HG03280 (cell line): ENCODE data around the gene TTC24.
"Not testable (repeated sequence)": the region's sequence is repeated elsewhere in the genome, so short reads cannot be mapped to it uniquely, and the experiment has no call there.

ENCODE experiments used
- ATAC-seq: cut with Tn5 transposase; IDR thresholded peaks from one replicate; pipeline ENCODE4 v1.9.1; 2021; ENCODE audit warnings: mild to moderate bottlenecking, moderate library complexity; ENCODE audit not compliant: unreplicated experiment

TTC24 gene

DNA sequence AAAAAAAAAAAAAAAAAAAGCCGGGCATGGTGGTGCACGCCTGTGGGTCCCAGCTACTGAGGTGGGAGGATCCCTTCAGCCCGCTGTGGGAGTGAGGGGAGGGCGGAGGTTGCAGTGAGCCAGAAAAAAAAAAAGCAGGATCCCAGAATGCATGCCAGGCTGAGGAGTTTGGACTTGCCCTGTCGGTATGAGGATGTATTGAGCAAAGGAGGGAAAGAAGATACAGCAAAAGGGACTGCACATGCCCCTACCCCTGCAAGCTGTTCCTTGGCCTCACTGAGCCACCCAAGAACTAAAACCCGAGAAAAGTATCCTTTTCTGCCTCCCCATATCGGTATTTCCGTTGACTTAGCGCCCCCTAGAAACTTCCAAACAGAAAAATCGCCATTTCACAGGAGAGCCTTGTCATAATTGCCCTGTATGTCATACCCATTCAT lies 23.1 kb downstream of the TTC24 start:
- ATAC-seq: no peak

GRCh38 chr1:156607344-156607743 lies 27.8 kb downstream of the TTC24 start:
- not testable (repeated sequence) for ATAC-seq

- peak; percentile 76 for ATAC-seq
Measured at GRCh38 chr1:156608036-156608674, 28.6 kb downstream of the TTC24 start.

DNA sequence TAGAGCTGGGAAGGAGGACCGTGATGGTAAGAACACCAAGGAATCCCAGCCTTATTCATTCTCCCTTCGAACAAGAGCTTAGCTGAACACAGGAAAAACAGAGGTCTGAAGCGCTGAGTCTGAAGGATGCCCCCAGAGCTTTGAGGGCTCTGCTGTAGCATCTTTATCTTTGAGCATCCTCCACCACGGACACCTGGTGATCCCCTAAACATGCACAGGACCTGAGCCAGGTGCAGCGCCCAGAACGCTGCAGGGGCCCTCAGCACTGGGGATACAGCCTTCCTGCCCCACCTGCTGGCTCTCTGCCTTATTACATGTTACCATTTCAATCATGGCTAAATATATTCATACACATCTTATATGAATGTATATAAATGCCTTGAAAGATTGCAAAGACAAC lies 29.5 kb downstream of the TTC24 start:
- peak; percentile 71 for ATAC-seq

DNA sequence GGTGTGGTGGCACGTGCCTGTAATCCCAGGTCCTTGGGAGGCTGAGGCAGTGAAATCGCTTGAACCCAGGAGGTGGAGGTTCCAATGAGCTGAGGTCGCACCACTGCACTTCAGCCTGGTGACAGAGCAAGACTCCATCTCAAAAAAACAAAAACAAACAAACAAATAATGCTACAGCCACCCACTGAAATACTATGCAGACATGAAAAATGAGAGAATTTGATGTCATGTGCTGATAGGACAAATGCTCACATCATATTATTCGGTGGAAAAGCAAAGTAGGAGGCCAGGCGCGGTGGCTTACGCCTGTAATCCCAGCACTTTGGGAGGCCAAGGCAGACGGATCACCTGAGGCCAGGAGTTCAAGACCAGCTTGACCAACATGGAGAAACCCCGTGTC lies 30.5 kb downstream of the TTC24 start:
- not testable (repeated sequence) for ATAC-seq

DNA sequence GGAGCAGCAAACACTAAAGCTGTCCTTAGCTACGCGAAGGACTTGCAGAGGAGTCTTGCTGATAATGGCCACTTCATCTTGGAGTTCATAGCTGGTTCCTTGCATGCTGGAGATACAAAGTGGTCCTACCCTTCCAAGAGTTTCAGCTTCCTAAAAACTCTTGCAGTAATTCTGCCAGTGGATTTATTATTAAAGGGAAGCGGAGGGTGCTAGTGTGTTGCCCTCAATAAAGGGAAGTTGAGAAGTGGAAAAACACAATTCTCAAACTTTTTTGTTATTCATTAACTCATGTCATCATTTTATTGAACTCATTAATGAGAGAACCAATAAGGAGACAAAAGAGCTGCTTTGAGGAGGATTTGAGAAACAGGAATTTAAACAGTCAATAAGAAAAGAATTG lies 33.1 kb downstream of the TTC24 start:
- ATAC-seq: no peak

DNA sequence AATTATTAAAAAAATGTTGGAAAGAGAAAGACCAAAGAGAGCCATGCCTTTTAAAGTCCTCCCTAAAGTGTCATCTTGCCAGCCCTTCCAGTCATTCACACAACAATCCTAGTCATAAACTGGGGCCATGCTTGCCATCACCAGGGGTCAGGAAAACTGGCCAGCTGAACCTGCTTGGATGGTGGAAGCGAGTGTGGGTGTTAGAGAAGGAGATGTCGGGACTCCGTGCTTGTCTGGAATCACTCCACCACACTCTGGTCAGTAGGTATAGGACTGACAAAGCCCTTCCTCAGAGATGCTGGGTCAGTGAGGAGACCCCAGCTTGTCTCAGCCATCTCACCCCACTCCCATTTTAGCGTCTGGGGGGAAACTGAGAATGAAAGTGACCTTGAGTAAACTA lies 36.4 kb downstream of the TTC24 start:
- no peak for ATAC-seq

DNA sequence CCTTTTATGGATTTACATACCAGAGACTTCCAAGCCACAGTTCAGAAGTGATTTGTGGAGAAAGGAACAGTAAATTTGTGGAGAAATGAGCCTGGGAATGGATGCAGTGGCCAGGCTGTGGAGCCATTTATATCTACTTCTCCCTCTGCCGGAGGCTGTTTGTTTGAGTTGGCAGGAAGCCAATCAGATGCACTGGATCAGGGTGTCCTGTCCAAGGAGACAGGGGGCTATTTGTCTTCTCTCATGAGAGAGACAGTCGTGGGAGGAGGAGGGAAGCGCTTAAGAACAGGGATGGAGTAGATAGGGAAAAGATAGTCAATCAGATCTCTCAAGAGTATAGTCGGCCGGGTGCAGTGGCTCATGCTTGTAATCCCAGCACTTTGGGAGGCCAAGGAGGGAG lies 36.9 kb downstream of the TTC24 start:
- no peak for ATAC-seq

GRCh38 chr1:156618853-156619581 lies 39.5 kb downstream of the TTC24 start, which contains the start of gene HAPLN2:
Gene HAPLN2 (plus strand): TSS chr1:156619415. CDS start chr1:156623491, 4,076 bp downstream.
- ATAC-seq: no peak

DNA sequence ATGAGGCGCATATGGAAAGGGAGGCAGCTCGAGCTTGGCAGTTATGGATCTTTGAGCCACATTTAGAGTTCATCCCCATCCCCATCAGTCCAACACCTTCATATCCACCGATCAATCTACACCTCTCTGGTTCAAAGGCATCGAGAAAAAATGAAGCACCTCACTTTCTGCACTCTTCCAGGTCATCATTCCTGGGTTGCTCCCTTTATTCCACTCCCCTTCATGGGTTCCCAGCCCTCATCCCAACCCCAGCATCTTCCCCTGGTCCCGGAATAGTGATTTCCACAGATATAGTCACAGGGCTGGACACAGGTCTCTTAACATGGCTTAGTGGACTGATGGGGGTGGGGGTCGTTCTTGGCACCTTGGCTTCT lies 40.0 kb downstream of the TTC24 start:
- ATAC-seq: no peak

DNA sequence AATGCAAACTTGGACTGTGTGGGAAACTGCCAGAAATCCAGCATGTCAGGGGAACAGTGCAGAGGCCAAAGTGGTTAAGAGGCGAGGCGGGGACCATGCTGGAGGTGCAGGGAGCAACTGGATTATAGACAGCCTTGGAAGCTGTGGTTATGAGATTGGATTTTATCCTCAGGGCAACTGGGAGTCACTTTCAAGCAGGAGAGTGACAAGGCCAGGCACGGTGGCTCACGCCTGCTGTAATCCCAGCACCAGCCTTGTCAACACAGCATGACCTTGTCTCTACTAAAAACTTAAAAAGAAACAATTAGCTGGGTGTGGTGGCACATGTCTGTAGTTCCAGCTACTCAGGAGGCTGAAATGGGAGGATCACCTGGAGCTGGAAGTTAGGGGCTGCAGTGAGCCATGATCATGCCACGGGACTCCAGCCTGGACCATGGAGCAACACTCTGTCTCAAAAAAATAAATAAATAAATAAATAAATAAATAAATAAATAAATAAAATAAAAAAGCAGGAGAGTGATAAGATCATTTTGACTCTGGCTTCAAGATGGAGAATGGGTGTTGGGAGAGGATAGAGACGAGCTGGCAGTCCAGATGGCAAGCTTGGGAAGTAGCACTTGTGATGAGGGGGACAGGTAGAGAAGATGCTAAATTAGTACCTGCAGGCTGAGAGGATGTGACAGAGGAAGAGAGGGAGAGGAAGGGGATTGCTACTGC lies 43.2 kb downstream of the TTC24 start:
- no peak for ATAC-seq

- no peak for ATAC-seq
Measured at GRCh38 chr1:156623946-156624813, 44.7 kb downstream of the TTC24 start.

- ATAC-seq: no peak
Measured at GRCh38 chr1:156624814-156625435, 45.4 kb downstream of the TTC24 start.

DNA sequence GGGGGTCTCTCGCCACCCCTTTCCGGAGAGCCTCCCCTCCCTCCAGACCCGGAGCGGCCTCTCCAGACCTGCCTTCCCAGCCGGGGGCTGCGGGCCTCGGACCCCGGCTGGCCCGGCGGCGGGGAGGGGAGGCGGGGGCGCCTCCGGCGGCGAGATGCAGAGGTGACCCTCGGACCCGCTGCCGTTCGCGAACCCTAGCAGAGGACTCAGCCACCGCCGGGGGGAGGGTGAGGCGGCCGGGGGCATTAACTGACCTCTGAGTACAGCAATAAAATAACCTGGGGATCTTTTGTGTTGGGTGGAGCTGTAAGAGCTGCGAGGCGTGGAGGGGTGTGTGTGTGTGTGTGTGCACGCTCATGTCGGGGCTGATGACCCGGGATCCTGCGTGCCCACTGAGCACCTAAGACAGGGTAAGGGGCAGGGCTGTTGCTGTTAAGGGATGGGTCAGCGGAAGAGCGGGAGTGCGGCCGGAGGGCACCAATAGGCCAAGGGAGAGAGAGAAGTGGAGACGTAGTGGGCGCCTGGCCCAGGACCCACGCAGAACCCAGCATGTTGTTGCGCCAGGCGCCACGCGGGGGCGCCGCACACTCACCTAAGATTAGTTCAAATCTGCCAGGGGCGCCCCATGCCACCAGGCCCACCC lies 46.0 kb downstream of the TTC24 start:
- no peak for ATAC-seq

DNA sequence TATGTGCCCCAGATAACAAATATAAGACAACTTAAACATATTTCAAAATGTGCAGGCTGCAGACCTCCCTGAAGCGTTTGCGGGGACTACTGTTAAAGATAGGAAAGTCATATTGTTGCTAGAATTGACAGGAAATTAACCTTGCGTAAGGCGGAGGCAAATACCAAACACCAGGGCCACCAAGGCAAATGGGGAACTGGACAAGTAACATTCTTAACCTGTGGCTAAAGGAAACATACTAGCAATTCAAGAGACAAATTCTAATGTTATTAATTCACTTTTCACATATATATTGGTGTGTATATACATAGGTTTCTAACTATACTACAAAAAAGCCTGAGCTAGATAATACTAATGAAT lies 46.5 kb downstream of the TTC24 start:
- no peak for ATAC-seq

GRCh38 chr1:156627313-156627880 lies 47.9 kb downstream of the TTC24 start:
- ATAC-seq: no peak

GRCh38 chr1:156629823-156630449 lies 50.4 kb downstream of the TTC24 start:
- no peak for ATAC-seq

DNA sequence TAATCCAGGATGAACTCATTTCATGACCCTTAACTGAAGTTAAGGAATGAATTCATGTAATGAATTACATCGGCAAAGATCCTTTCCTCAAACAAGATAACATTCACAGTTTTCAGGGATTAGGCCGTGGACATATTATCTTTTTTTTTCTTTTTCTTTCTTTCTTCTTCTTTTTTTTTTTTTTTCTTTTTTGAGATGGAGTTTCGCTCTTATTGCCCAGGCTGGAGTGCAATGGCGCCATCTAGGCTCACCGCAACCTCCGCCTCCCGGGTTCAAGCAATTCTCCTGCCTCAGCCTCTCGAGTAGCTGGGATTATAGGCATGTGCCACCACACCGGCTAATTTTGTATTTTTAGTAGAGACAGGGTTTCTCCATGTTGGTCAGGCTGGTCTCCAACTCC lies 51.6 kb downstream of the TTC24 start:
- not testable (repeated sequence) for ATAC-seq

GRCh38 chr1:156632355-156632754 lies 52.8 kb downstream of the TTC24 start:
- ATAC-seq: no peak
